HG03045 (cell line): Measurements from ENCODE around the gene DIS3L.
A peak's percentile ranks its signal among the peaks of the same experiment; 100 is the strongest.
"Not testable (repeated sequence)": the region's sequence is repeated elsewhere in the genome, so short reads cannot be mapped to it uniquely, and the experiment has no call there.

Source experiments
- ATAC-seq: cut with Tn5 transposase; IDR thresholded peaks from one replicate; pipeline ENCODE4 v1.9.1; 2021; ENCODE audit warnings: mild to moderate bottlenecking, moderate library complexity; ENCODE audit not compliant: unreplicated experiment

DIS3L gene

DNA sequence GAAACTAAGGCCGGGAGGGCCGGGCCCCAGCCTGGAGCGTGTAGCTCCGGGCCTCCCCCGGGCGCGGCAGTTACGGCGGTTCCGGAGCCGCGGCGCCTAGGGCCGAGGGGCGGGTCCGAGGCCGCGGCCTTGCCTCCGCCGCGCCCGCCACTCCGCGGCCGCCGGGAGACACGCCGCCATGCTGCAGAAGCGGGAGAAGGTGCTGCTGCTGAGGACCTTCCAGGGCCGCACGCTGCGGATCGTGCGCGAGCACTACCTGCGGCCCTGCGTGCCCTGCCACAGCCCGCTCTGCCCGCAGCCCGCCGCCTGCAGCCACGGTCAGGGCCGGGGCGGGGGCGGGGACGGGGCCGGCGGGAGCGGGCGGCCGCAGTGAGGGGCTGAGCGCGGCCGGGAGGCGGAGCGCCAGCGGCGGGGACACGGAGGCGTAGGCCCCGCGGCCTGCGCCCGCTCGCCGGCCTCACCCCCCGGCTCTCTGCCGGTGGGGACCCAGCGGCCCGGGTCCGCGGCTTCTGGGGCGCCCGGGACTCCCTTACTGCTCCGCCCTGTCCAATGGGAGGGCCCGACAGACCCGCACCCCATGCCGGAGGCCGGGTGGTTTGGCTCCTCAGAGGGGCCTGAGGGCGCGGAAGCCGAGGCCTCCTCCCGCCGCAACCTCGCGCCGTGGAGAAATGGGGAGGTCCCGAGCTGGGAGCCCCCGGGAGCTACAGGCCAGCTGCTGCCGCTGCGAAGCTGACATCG, at the start of gene DIS3L:
Gene DIS3L, plus strand, starts transcription at position 150 of the 738 bp plus-strand sequence. Its CDS starts 29 bp downstream, at position 179.
- peak; percentile 73 for ATAC-seq

DNA sequence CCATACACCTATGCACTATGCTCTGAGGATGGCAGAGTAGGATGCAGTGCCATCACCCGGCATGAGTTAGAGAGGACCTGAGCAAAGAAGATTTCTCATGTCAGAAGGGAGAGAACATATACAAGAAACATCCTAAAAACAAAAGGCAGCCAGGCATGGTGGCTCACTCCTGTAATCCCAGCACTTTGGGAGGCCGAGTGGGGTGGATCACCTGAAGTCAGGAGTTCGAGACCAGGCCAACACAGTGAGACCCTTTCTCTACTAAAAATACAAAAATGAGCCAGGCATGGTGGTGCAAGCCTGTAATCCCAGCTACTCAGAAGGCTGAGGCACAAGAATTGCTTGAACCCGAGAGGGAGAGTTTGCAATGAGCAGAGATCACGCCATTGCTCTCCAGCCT, 47.5 kb upstream of the DIS3L start:
- not testable (repeated sequence) for ATAC-seq

DNA sequence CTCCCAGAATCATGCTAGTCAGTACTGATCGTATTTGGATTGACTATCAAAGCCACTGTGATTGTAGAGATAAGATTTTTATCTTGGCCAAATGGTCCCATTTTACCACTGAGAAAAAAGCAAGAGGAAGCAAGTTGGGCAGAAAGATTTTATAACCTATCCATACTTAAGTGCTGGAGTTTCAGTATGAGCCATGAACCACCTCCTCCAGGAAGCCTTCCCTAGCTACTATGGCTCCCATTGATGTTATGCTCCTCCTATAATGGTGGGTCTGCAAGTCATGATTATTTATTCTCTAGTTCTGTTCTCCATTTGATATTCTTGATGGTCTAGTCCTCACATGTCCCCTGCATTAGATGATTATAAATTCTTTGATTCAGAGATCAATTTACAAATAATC, 46.4 kb upstream of the DIS3L start:
- no peak for ATAC-seq

DNA sequence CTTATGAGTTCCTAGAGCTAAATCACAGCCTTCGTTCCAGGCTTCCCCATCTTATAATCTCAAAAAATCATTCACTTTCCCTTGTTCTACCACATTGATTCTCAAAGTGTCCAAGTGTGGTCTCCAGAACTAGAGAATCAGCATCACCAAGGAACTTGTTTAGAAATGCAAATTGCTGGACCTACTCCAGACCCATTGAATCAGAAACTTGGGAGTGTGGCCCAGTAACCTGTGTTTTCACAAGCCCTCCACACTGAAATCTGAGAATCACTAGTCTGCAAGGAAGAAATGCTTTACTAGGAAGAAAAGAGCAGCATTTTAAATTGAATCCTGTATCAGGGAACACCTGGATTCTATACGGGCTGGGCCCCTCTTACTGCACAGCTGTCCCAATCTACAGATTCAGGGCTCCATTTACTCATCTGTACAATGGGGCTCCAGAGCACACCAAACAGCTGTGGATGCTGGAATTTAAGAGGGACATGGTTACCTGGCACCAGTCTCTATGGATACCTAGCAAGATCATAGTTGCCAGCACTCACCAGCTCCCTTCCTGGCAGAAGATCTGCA, 43.7 kb upstream of the DIS3L start:
- no peak for ATAC-seq

DNA sequence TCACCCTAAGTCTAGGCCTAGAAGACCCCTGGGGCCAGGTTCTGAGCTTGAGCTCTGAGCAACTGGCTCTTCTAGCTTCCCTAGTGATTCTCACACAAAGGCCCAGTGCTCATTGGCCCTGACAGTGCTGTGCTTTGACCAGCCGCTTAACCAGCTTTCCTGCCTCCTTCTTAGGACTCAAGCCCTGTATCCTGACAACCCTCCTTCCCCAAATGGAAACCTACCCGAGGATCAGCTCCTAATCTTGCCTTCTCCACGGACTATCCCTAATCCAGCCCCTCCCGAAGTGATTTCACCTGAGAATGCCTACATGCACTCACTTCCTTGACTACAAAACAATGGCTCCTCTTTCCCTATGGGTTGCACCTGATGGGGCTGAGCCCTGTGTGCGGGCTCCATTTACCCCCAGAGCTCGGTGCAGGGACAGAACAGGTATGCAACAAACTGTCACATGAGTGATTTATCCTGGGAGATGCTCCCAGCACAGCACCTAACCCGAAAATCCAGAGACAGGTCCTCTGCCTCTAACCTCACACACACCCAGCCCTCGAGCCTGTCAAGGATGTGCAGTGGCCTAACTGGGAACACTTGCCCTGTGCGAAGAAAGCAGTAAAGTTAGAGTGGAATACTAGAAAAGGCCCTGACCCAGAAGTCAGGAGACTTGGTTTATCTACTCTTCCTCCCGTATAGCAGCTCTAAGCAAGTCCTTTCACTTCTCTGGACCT, 42.1 kb upstream of the DIS3L start:
- ATAC-seq: no peak

DNA sequence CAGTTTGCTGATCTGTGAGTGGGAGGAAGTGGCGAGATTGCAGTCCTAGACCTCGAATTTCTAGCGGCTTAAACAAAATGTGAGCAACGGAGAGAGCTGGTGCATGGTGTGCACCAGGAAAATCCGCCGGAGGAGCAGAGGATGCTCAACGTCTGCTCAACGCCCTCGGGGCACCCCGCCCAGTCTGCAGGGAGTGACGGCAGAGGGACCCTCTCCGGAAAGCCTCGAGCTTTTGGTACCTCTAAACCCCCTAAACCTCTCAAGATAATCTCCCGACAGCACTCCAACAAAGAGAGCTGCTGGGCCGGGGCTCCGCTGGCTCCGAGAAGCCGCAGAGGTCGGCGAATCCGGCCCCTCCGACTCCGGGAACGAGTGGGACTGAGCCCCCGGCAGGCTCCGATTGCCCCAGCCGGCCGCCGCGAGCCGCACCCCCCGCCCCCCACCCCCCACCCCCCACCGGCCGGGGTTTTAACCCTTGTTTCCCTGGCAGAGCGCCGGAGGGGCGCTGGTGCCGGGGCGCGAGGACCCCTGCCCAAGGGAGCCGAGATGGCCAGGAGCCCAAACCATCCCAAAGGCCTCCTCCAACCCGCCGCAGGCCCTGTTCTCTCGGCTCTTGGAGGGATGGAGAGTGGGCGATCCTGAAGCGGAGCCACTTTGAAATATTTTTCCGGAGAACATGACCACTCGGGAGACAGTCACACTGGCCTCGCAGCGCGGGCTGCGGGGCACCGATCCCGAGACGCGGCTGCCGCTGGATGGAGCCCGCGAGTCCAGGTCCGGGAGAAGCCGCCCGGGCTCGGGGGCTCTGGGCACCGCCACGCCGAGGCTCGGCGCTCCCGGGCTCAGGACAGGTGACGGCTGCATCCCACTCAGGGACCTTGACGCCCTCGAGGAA, 41.3 kb upstream of the DIS3L start:
- ATAC-seq: no peak

DNA sequence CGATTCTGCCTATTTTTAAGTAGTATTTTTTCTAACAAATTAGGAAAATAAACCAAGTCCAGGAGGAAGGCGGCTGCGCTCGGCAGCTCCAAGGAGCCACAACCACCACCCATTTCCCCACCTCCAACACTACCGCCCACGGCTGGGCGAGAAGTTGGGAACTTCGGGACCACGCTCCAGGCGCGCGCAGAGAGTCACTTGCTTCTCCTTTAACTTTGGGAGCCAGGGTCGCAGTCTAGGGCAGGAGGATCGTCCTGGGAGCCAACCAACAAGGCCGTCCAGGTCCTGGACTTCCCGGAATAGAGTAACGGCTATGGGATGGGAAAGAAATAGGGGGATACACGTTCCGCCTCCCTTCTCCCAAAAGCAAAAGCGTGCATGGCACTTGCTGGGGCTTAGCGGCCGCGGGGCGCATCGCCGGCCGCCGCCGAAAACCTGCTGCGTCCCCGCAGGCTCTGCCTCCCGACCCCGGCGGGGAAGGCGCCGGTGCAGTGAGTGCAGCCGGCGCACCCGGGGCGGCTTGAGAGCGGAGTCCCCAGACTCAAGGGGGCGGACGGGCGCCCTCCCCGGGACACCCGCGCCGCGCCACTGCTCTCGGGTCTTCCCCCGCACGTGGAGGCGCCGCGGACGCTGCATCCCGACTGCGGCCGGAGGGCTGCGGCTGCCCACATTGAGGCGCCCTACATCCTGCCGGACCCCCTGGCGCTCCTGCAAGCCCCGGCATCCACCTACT, 40.5 kb upstream of the DIS3L start:
- ATAC-seq: no peak

DNA sequence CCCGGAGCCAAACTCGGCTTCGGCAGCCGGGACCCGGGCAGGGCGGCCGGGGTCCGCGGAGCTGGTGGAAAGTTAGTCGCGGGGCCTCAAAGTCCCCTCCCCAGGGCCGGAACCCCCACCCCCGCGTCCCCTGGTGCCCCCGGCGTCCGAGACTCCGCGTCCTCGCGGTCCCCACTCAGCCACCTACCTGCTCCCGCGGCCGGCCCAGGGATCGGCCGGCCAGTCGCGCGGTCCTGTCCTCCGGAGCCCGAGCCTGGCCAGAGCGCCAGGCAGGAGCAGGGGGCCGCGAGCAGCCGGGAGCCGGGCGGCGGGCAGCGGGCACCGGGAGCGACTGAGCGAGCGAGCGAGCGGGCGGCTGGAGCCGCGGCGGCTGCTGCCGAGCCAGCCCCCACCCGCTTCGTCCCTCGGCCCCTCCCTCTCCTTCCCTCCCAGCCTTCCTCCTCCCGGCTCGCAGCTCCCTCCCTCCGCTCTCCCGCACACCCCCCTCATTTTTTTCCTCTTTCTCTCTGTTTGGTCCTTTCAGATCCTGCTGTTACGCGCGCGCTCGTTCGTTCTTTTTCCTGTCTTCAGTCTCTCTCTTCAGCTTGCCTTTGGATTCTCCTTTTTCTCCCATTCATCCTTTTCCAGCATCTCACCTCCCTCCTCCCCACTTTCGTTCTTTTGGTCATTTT, 39.8 kb upstream of the DIS3L start, which contains the start of gene MEGF11:
Gene MEGF11, minus strand, starts transcription at position 333 of the 671 bp plus-strand sequence. CDS start 125,347 bp downstream, outside the sequence.
- ATAC-seq: no peak

DNA sequence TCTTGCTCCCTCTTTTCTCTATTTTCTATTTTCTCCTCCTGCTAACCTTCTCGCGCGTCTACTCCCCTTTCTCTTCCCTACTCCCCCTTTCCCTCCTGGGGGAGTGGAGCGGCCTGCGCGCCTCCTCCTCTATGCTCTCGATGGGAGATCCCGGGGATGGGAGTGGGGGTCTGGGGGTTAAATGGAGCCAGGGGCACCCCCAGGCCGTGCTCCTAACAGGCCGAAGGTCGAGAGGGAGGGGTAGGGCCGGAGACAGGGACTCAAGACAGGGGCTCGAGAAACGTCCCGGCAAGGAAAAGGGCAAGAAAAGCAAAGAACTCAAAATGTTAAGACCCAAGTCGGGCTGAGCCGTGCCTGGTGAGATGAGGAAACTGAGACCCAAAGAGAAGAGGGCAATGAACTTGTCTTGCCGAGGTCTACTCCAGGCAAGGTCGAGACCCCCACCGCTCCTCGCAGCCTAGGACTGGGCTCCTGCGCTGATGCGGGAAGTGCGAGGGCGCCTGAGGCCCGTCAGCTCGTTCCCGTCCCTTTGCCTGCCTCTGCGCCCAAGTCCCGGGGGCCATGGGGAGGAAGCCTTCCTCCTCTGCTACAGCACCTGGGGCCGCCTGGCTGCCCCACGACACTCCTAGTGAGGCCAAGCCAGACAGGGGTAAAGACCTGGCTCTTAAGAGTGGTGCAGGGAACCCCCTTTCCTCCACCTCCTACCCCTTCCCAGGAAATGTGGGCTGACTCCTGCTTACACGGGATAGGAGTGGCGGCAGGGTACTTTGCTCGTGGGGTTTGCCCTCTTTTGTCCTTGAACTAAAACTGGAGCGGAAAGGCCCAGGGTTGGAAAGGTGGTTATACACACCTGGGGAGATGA, 39.0 kb upstream of the DIS3L start:
- ATAC-seq: no peak

DNA sequence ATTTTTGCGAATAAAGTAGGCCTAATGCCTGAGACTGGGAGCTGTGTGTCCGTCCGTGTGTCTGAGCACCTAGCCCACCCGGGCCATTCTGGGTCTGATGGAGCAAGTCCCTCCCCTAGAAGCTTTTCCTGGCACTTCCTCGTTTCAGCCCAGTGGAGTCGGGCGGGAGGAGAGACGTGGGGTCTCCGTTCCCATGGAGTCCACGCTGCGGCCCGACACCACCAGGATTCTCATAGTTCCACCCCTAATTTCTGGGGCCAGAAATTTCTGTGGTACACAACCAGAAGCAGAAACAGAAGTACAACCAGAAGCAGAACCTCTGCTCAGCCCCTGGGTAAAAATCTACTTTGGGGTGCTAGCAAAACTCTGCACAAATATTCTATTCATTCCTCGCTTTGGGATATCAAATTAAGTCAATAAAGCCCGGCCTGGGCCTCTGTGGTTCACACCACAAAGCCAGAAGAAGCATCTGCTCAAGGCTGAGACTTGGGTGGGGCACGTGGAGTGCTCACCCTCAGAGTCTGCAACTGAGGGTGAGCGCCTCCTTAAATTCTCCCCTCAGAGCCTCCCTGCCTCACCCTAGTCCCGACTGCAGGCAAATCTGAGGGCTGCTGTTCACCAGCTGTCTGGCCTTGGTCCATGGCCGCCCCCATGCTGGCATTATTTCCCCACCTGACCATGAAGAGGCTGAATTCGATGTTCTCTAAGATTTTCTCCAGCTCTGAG, 38.3 kb upstream of the DIS3L start:
- ATAC-seq: no peak

DNA sequence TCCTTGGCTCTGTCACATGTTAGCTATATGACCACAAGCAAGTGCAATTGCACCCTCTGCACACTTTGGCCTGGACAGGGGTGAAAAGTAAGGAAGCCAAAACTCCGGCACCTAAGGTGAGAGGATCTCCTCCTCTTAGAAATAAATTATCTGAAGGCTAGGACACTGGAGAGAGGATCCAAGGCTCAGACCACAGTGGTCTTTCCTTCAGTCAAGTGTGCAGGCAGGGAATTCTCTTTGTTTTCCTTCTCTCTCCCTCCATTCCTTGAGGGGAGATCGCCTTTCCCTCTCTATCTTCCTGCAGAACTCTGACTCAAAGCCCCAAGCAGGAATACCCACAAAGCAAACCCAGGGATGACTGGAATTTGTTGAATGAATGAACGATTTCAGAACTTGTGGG, 36.7 kb upstream of the DIS3L start:
- no peak for ATAC-seq

DNA sequence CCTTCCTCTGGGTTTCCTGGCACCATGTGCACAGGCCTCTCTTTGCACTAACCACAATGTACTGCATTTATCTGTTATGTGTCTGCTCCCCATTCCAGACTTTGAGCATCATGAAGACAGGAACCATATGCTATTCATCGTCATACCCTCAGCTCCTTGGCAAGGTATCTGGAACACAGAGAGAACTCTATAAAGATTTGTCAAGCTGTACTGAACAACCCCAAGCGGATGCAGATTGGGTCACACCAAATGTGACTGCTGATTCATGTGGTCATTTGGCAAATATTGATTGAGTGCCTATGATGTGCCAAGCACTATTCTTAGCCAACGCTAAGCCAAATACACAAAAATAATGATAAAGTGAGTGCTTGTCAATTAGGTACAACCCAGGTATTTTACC, 32.3 kb upstream of the DIS3L start:
- ATAC-seq: no peak

DNA sequence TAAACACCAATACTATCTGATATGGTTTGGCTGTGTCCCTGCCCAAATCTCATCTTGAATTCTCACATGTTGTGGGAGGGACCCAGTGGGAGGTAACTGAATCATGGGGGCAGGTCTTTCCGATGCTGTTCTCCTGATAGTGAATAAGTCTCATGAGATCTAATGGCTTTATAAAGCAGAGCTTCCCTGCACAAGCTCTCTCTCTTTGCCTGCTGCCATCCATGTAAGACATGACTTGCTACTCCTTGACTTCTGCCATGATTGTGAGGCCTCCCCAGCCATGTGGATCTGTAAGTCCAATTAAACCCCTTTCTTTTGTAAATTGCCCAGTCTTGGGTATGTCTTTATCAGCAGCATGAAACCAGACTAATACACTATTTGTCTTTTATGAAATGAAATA, 30.5 kb upstream of the DIS3L start:
- ATAC-seq: not testable (repeated sequence)

DNA sequence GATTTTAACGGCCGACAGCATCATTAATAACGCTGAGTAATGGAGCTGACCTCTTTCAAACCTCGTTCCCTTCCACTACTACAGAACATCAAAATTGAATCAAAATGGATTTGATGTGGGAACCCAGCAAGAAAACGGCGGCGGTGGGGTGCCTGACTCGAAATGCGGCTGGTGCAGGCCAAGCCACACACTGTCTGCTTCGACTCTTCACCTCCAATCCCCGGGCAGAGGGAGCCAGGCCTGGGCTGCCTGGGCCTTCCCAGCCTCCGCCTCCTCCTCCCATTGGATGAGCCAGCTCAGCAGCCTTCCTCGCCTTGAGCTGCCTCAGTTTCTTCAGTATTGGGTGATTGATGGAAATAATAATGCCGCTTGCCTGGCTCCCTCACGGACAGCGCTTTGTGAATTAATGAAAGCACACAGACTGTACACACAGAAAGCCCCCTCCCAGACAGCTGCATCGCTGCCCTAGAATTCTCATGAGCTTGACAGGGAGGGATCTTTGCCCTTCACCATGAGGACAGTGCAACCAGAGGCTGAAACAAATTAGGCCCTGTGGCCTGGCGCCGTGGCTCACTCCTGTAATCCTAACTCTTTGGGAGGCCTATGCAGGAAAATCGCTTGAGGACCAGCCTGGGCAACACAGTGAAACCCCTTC, 28.4 kb upstream of the DIS3L start:
- ATAC-seq: no peak

DNA sequence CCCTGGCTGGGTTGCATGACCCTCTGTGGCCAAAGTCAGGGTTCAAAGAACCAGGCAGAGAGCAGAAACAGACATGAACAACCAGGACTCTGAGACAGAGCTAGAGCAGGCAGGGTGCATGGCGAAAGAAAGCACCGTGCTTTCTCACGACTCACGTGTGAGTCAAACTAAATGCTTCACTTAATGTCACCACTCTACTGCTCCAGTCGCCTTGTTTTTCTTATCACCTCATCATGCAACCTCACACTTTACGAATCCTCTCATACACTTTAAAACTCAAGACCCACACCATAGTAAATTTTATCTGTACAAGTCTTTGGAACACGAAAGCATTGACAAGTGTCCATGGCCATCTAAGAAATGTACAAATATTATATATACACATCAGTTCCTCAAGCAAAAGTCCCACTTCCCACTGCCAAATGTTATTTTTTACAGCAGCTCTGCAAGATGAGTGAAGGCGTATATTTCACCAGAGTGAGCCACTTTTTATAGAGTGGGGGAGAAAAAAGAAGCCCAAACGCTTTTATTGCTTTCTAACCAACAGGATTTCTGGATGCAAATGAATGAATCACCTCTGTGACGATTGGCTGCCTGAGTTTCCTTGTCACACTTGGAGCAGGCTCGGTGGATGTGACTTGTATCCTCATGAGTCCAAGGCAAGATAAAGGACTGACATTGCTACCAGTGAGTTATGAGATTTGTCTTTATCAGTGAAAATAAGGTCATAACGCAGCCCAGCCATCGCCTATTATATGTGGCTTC, 23.9 kb upstream of the DIS3L start:
- no peak for ATAC-seq

DNA sequence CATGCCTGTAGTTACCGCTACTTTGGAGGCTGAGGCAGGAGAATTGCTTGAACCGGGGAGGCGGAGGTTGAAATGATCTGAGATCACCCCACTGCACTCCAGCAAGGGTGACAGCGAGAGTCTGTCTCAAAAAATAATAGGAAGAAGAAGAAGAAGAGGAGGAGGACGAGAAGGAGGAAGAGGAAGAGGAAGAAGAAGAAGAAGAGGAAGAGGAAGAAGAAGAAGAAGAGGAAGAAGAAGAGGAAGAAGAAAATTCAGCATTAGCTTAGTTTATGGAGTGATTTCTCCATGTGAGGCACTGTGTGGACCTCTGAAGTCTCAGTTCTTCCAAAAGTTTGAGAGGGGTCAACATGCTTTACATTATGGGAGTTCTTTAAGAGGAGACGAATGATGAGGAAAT, 22.4 kb upstream of the DIS3L start:
- no peak for ATAC-seq

DNA sequence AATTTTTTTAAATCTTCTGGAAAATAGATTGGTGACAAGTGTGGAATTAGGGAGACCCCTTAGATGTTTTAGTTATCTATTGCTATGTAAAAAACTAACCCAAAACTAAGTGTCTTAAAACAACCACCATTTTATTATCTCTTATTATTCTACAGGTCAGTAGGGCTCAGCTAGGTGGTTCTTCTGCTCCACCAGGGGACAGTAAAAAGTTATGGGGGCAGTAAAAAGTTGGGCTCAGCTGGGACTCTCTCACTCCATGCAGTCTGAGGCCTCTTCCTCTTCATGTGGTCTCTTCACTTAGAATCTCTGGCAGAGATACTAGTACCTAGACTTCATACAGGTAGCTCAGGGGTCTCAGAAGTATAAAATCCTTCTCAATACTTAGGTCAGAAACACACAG, 18.0 kb upstream of the DIS3L start:
- no peak for ATAC-seq
